Effector memory CD4-positive, alpha-beta T cell (primary cell): ENCODE data around the gene ARAP1.

Experiments used
- DNase-seq, 3 donors: peaks; one replicate each; pipeline ENCODE4 v3.0.0-alpha.2; 2020
- H3K27ac ChIP-seq: 2 replicates; pipeline ENCODE4 v1.7.0; 2013; ENCODE audit warnings: mild to moderate bottlenecking, low read length, moderate library complexity; ENCODE audit not compliant: insufficient read depth, poor library complexity, severe bottlenecking
- H3K27me3 ChIP-seq: replicated peaks from 2 replicates; pipeline ENCODE4 v1.7.0; 2013; ENCODE audit warnings: mild to moderate bottlenecking, low read length; ENCODE audit not compliant: insufficient read depth, control insufficient read depth, poor library complexity, severe bottlenecking
- H3K36me3 ChIP-seq: 2 replicates; pipeline ENCODE4 v1.7.0; 2013; ENCODE audit warnings: mild to moderate bottlenecking, low read length, moderate library complexity; ENCODE audit not compliant: control insufficient read depth, insufficient read depth
- H3K4me1 ChIP-seq: 2 replicates; pipeline ENCODE4 v1.7.0; 2013; ENCODE audit warnings: low read length, mild to moderate bottlenecking; ENCODE audit not compliant: control insufficient read depth, insufficient read depth, poor library complexity, severe bottlenecking
- H3K4me3 ChIP-seq: 2 replicates; pipeline ENCODE4 v1.7.0; 2013; ENCODE audit warnings: low read length, low read depth, mild to moderate bottlenecking; ENCODE audit not compliant: insufficient read depth, poor library complexity, severe bottlenecking
- H3K9me3 ChIP-seq: 2 replicates; pipeline ENCODE4 v1.7.0; 2013; ENCODE audit warnings: mild to moderate bottlenecking, low read length, moderate library complexity; ENCODE audit not compliant: control insufficient read depth

The ARAP1 gene

DNA sequence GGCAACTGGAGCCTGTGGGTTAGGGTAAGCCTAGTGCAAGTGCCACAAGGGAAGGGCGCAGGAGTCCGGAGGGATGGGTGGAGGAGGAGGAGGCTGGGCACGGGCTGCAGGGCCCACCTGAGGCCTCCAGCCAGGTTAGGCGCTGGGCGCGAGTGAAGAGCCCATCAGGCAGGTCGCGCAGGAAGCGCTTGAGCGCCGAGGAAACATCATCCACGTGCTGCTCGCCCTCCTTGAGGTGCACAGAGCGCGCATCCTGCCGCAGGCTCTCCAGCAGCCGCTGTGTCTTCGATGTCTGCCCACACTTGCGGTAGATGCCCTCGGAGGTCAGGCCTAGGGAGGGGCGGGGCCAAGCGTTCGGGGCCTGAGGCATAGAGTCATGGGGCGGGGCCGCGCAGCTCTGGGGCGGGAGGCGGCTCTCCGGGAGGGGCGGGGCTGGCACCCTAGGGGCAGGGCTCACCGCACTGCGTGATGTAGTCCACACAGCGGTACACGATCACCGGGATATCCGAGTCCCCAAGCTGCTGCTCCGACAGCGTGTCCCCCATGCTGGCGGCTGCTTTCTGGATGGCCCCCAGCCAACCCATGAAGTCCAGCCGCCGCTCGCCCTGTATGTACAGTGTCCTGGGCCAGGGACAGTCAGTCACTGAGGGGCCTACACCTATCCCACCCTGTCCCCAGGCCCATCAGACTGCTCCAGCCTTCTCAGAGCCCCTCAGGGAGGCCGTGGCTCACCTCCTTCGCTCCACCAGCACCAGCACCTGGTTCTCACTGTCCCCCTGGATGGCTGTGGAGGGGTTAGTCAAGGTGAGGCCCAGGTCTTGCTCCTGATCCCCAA, 55.1 kb downstream of the ARAP1 start:
- peaks cover 96% of the 10 kb centered on the region for H3K36me3 ChIP-seq
- no peak overlapping the region for H3K4me3 ChIP-seq
- H3K27me3 ChIP-seq: no peaks in the 10 kb centered on the region
- H3K27ac ChIP-seq: no peak overlapping the region
- no peaks in the 10 kb centered on the region for H3K4me1 ChIP-seq
- no peak for DNase-seq
- no peaks in the 10 kb centered on the region for H3K9me3 ChIP-seq

DNA sequence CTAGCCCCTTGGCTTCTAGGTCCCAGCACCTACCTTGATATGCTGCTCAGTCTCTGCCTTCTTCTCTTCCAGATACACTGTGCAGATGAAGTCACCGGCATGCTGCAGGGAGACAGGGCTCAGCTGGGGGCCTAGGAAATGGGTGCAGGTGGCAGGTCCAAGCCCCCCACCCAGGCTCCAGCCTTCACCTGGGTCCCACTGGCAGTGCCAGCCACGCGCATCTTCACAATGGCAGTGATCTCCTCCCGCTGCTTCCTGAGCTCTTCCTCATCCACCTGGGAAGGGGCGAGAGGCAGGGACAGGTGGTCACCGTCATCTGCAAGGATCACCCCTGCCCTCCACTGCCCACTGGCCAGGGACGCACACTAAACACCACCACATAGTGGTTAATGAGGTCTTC, 56.9 kb downstream of the ARAP1 start:
- Histone ChIP-seq H3K4me3 (no peak overlapping the region), H3K4me1 (no peaks in the 10 kb centered on the region), H3K27ac (no peak overlapping the region), H3K9me3 (no peaks in the 10 kb centered on the region), H3K36me3 (peaks cover 87% of the 10 kb centered on the region), H3K27me3 (no peaks in the 10 kb centered on the region)
- no peak for DNase-seq

DNA sequence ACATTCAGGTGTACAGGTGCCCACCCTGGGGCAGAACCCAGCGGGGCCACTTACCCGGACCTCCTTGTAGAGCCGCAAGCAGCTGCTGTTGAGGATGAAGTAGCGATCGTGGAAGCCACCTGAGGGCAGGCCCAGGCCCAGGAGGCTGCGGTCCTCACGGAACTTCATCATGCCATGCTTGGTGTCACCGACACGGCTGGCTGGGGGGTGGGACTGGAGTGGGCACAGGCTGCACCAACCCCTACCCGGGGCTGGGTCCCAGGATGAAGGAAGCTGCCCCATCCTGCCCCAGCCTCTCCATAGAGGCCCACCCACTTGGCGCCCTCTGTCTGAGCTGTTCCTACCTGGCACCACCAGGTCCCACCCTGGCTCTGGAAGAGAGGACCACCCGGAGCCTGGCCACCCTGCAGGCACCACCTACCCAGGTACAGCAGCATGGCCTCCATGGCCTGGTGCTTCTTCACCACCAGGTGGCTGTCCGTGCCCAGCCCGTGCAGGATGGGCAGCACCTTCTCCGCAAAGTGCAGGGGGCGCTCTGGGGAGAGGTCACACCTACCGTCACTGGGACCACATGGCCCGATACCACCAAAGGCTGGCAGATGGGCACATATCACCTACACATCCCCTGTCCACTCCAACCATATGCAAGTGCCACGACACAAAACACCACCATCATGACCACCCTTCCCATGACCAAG, 58.8 kb downstream of the ARAP1 start:
- H3K27me3 ChIP-seq: no peaks in the 10 kb centered on the region
- no peak overlapping the region for H3K27ac ChIP-seq
- H3K36me3 ChIP-seq: peaks cover 81% of the 10 kb centered on the region
- no peaks in the 10 kb centered on the region for H3K9me3 ChIP-seq
- no peak overlapping the region for H3K4me3 ChIP-seq
- no peaks in the 10 kb centered on the region for H3K4me1 ChIP-seq
- DNase-seq: no peak

DNA sequence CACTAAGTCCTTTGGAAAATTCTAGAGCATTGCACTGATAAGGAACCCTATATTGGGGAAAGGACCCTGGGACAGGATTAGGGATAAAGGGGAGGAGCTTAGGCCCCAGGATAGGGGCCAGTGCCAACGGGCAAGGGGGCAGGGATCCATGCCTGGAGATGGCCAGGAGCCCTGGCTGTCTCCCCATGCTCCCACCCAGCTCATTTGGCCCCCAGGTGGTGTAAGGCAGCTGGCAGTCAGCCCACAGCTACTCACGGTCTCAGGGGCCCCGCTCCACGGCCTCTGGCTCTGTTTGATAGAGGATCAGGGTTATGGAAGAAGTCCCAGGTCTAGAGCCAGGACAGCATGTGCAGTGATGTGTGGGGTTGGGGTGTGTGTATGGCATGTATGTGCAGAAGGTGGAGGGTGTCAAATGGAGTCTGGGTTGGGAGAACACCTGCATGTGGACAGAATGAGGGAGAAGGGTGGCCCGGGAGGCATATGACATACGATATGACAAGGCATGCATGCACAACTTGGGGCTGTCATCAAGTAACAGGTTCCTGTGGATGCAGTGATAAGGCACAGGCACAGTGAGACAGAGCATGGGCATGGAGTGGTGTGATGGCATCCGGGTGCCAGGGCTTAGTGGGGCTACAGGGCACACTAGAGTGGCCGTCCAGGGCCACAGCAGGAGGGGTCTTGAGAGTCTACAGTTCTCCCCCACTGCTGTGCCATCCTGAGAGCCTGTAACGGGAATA, 59.5 kb downstream of the ARAP1 start:
- no peak for DNase-seq
- Histone ChIP-seq H3K4me1 (no peaks in the 10 kb centered on the region), H3K4me3 (no peak overlapping the region), H3K27me3 (no peaks in the 10 kb centered on the region), H3K27ac (no peak overlapping the region), H3K36me3 (peaks cover 79% of the 10 kb centered on the region), H3K9me3 (no peaks in the 10 kb centered on the region)

DNA sequence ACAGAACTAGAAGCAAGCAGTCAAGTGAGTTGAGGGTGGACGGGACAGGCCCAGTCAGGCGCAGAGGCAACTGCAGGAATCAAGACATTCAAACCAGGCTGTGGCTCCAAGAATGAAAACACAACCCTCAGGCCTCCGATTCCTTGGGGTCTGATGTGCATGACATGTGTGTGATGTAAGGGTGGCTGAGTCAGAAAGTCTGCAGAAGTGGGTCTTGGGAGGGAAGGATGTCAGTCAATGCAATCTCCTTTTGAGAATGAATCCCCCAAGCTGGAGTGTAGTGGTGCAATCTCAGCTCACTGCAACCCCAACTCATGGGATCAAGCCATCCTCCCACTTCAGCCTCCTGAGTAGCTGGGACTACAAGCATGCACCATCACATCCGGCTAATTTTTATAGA, 62.0 kb downstream of the ARAP1 start:
- no peaks in the 10 kb centered on the region for H3K27me3 ChIP-seq
- DNase-seq: no peak
- no peak overlapping the region for H3K4me3 ChIP-seq
- H3K9me3 ChIP-seq: no peaks in the 10 kb centered on the region
- no peaks in the 10 kb centered on the region for H3K4me1 ChIP-seq
- H3K36me3 ChIP-seq: peaks cover 57% of the 10 kb centered on the region
- no peak overlapping the region for H3K27ac ChIP-seq

DNA sequence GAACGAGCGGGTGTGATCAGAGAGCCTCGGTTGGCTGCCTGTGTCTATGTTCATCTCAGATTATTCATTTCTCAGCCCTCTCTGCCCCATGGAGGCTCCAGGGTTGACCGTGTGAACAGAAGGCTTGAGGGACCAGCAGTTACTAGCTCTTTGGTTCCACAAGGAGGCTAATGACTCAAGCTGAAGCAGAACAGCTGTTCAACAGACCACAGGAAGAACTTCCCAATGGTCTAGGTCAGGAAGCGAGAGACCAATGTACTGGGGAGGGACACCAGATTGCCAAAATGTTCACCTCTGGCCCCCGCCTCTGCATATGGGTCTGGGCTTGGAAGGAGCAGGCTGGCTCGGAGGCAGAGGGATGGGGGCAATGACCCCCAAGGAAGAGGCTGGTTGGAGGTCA, 63.3 kb downstream of the ARAP1 start:
- H3K36me3 ChIP-seq: peaks cover 45% of the 10 kb centered on the region
- H3K4me1 ChIP-seq: no peaks in the 10 kb centered on the region
- no peak for DNase-seq
- no peaks in the 10 kb centered on the region for H3K9me3 ChIP-seq
- H3K27me3 ChIP-seq: no peaks in the 10 kb centered on the region
- H3K27ac ChIP-seq: no peak overlapping the region
- H3K4me3 ChIP-seq: no peak overlapping the region

DNA sequence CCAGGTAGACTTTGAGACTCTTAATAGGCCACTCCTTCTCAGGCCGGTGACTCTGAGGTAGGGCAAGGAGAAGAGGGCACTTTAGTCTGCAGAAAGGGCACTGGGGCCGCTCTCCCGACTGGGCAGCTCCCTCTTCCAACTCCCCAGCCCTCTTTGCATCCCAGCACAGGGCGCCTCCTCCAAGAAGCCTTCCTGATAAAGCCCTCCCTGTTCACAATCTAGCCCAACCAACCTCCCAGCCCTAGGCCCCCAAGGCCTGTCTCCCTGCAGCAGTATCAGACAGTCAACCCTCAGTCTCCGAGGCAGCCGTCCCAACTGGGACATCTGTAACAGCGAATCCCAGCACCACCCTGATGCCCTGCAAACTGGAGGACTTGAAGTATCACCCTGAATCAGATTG, 63.7 kb downstream of the ARAP1 start:
- no peaks in the 10 kb centered on the region for H3K27me3 ChIP-seq
- H3K4me1 ChIP-seq: no peaks in the 10 kb centered on the region
- H3K36me3 ChIP-seq: peaks cover 42% of the 10 kb centered on the region
- no peak for DNase-seq
- H3K9me3 ChIP-seq: no peaks in the 10 kb centered on the region
- H3K4me3 ChIP-seq: no peak overlapping the region
- no peak overlapping the region for H3K27ac ChIP-seq

DNA sequence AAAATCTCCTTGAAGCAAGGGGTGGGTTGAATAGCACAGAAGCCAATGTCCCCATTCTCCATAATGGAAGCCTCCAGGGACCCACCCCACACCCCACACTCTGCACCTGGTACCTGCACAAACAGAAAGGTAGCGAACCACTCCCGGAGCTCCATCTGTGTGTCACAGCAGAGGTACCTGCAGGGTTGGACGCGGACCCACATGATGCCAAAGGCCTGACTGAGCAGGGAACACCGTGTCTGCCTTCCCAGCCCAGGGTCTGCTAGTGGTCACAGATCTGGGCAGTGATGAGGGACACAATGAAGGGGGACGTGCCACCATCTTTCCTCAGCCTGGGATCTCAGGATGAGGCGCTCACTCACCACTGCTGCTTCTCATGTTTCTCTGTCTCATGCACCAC, 64.9 kb downstream of the ARAP1 start:
- no peaks in the 10 kb centered on the region for H3K4me1 ChIP-seq
- no peak overlapping the region for H3K27ac ChIP-seq

DNA sequence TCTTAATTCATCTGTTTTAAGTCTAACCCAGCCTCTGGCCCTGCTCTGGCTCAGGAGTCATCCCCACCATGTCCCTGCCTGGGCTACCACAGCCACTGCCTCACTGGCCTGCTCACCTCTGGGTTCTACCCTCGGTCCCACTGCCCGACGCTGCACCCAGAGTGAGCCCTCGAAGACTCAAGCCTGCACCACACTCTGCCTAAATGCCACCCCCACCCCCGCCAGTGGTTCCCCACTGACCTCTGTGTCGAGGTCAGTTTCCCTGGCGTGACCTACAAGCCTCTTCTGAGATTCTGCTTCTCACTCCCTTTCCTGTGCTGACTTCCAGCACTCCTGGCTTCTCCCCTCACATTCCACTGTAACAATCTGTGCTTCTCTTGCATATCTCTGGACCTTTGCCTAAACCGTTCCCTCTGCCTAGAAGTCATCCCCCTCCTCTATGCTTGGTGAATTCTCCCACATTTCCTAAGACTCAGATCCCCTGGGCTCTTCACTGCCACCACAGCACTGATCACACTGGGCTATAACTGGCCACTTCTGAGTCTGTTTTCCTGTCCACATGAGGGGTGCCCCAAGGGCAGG, 65.5 kb downstream of the ARAP1 start:
- DNase-seq: no peak
- no peak overlapping the region for H3K4me3 ChIP-seq
- H3K4me1 ChIP-seq: no peaks in the 10 kb centered on the region
- H3K36me3 ChIP-seq: peaks cover 24% of the 10 kb centered on the region
- no peaks in the 10 kb centered on the region for H3K9me3 ChIP-seq
- no peaks in the 10 kb centered on the region for H3K27me3 ChIP-seq
- no peak overlapping the region for H3K27ac ChIP-seq

More for the DNA sequence above, 64.9 kb downstream of the ARAP1 start:
- no peaks in the 10 kb centered on the region for H3K27me3 ChIP-seq
- no peaks in the 10 kb centered on the region for H3K9me3 ChIP-seq
- DNase-seq: no peak
- H3K36me3 ChIP-seq: peaks cover 30% of the 10 kb centered on the region
- H3K4me3 ChIP-seq: no peak overlapping the region
